SU-DHL-6 (cell line): ENCODE results near the gene MYO9A.

Experiments used
- H2AFZ ChIP-seq: fragments of 200-600 bp; sonication (generic); 2 replicates; pipeline ENCODE4 v1.6.1; 2014; ENCODE audit warnings: low read depth, mild to moderate bottlenecking, moderate library complexity, mixed read lengths, antibody characterized with exemption, low read length; ENCODE audit not compliant: severe bottlenecking
- H3F3A ChIP-seq: fragments of 200-600 bp; shearing (Covaris generic); 2 replicates; pipeline ENCODE4 v1.6.0; 2016; ENCODE audit warnings: antibody characterized with exemption, mild to moderate bottlenecking; ENCODE audit not compliant: insufficient read depth
- H3K27ac ChIP-seq: fragments of 200-600 bp; sonication (generic); 2 replicates; pipeline ENCODE4 v1.5.1; 2016; ENCODE audit warnings: low read depth, mild to moderate bottlenecking, low read length, moderate library complexity, mixed read lengths
- H3K27me3 ChIP-seq: fragments of 200-600 bp; sonication (generic), shearing (Covaris generic); 2 replicates; pipeline ENCODE4 v1.6.0; 2014; ENCODE audit warnings: mild to moderate bottlenecking, low read length
- H3K36me3 ChIP-seq: fragments of 200-600 bp; sonication (generic); 2 replicates; pipeline ENCODE4 v1.6.1; 2014; ENCODE audit warnings: mild to moderate bottlenecking, low read length, mixed read lengths
- H3K4me2 ChIP-seq: fragments of 300-600, 200-600 bp; shearing (Covaris generic), sonication (generic); 2 replicates; pipeline ENCODE4 v1.6.0; 2014; ENCODE audit warnings: low read length, low read depth, mild to moderate bottlenecking; ENCODE audit not compliant: poor library complexity, severe bottlenecking
- H3K4me3 ChIP-seq: fragments of 200-600 bp; sonication (generic); 2 replicates; pipeline ENCODE4 v1.5.1; 2014; ENCODE audit warnings: antibody characterized with exemption, low read length, mild to moderate bottlenecking, mixed read lengths; ENCODE audit not compliant: insufficient read depth, poor library complexity, severe bottlenecking
- H3K79me2 ChIP-seq: fragments of 200-600 bp; sonication (generic); 2 replicates; pipeline ENCODE4 v1.6.1; 2014; ENCODE audit warnings: mild to moderate bottlenecking, low read length, moderate library complexity; ENCODE audit not compliant: insufficient read depth
- H3K9ac ChIP-seq: fragments of 200-600 bp; sonication (generic); 2 replicates; pipeline ENCODE4 v1.7.0; 2014; ENCODE audit warnings: mild to moderate bottlenecking, low read length
- H3K9me2 ChIP-seq: fragments of 200-600 bp; sonication (generic); replicated peaks from 2 replicates; pipeline ENCODE4 v1.6.1; 2014; ENCODE audit warnings: low read length; ENCODE audit not compliant: insufficient read depth
- H3K9me3 ChIP-seq: fragments of 200-600 bp; sonication (generic); 2 replicates; pipeline ENCODE4 v1.6.1; 2014; ENCODE audit warnings: low read length, mixed read lengths; ENCODE audit not compliant: insufficient read depth
- H4K20me1 ChIP-seq: fragments of 200-600 bp; sonication (generic); 2 replicates; pipeline ENCODE4 v1.6.1; 2014; ENCODE audit warnings: low read depth, mild to moderate bottlenecking, antibody characterized with exemption, low read length, moderate library complexity, mixed read lengths
- CTCF ChIP-seq: fragments of 200-600 bp; sonication (generic); IDR thresholded peaks from one replicate; pipeline ENCODE4 v1.5.1; 2017; ENCODE audit warnings: antibody characterized with exemption, mild to moderate bottlenecking, low read length, moderate library complexity; ENCODE audit not compliant: insufficient read depth, poor library complexity, severe bottlenecking
- EZH2phosphoT487 ChIP-seq: fragments of 200-600 bp; sonication (generic), shearing (Covaris generic); conservative IDR thresholded peaks from 2 replicates; pipeline ENCODE4 v1.6.1; 2018; ENCODE audit warnings: mild to moderate bottlenecking, antibody characterized with exemption, low read length, moderate library complexity, mixed read lengths

MYO9A gene

GRCh38 chr15:71957026-71957425 is 160.9 kb downstream of the MYO9A start:
- Histone ChIP-seq H3K79me2 (no peaks in the 10 kb centered on the region), H3K27me3 (no peaks in the 10 kb centered on the region), H3K36me3 (peaks cover 48% of the 10 kb centered on the region), H4K20me1 (peaks cover 5% of the 10 kb centered on the region; the same call in 1 of the 2 replicates), H3K9me2 (no peaks in the 10 kb centered on the region), H3K4me3 (no peak overlapping the region), H3K27ac (no peak overlapping the region), H2AFZ (no peak overlapping the region), H3K4me2 (no peak overlapping the region), H3K9ac (no peak overlapping the region), H3F3A (peaks cover 26% of the 10 kb centered on the region; the same call in 1 of the 2 replicates), H3K9me3 (no peaks in the 10 kb centered on the region)
- TF ChIP-seq EZH2phosphoT487 (no peak), CTCF (no peak)

- Histone ChIP-seq H3K9me2 (no peaks in the 10 kb centered on the region), H3K79me2 (no peaks in the 10 kb centered on the region), H3F3A (peaks cover 12% of the 10 kb centered on the region; the same call in 1 of the 2 replicates), H3K4me3 (no peak overlapping the region), H4K20me1 (no peaks in the 10 kb centered on the region), H3K9me3 (no peaks in the 10 kb centered on the region), H3K9ac (no peak overlapping the region), H3K27me3 (no peaks in the 10 kb centered on the region), H2AFZ (no peak overlapping the region), H3K4me2 (no peak overlapping the region), H3K36me3 (peaks cover 29% of the 10 kb centered on the region), H3K27ac (no peak overlapping the region)
- TF ChIP-seq CTCF (no peak), EZH2phosphoT487 (no peak)
These were observed 166.8 kb downstream of the MYO9A start for GRCh38 chr15:71951134-71951533.

GRCh38 chr15:71945012-71945411 is 172.9 kb downstream of the MYO9A start:
- TF ChIP-seq CTCF (no peak), EZH2phosphoT487 (no peak)
- Histone ChIP-seq H3K4me2 (no peak overlapping the region), H3K9me3 (no peaks in the 10 kb centered on the region), H3F3A (peaks cover 17% of the 10 kb centered on the region), H3K79me2 (no peaks in the 10 kb centered on the region), H3K4me3 (no peak overlapping the region), H2AFZ (no peak overlapping the region), H3K9me2 (no peaks in the 10 kb centered on the region), H3K27ac (no peak overlapping the region), H3K36me3 (peaks cover 21% of the 10 kb centered on the region), H3K9ac (no peak overlapping the region), H3K27me3 (no peaks in the 10 kb centered on the region), H4K20me1 (no peaks in the 10 kb centered on the region)
